GF-D8 (cell line): Measurements from ENCODE around the gene CD34.

Experiments used
- DNase-seq: peaks from one replicate; lab custom pipeline; 2025; lab: John Stamatoyannopoulos, UW

The CD34 gene

GRCh38 chr1:207853372-207853757, 57.6 kb downstream of the CD34 start:
- DNase-seq: no peak

- DNase-seq: no peak
Observed at GRCh38 chr1:207852576-207853371, 58.2 kb downstream of the CD34 start.

- no peak for DNase-seq
Observed at GRCh38 chr1:207851696-207852095, 59.2 kb downstream of the CD34 start.

GRCh38 chr1:207850621-207851407, 60.1 kb downstream of the CD34 start:
- no peak for DNase-seq

GRCh38 chr1:207849646-207850045, 61.3 kb downstream of the CD34 start:
- DNase-seq: no peak

GRCh38 chr1:207849016-207849415, 61.9 kb downstream of the CD34 start:
- no peak for DNase-seq

- DNase-seq: peak; percentile 84
Observed at GRCh38 chr1:207848234-207848633, 62.7 kb downstream of the CD34 start.

GRCh38 chr1:207847116-207847515, 63.8 kb downstream of the CD34 start:
- no peak for DNase-seq

GRCh38 chr1:207845109-207845508, 65.8 kb downstream of the CD34 start:
- no peak for DNase-seq

- DNase-seq: peak; percentile 90
Observed at GRCh38 chr1:207844371-207844770, 66.6 kb downstream of the CD34 start.

GRCh38 chr1:207842506-207842905, 68.4 kb downstream of the CD34 start:
- no peak for DNase-seq

- DNase-seq: no peak
Observed at GRCh38 chr1:207841901-207842300, 69.0 kb downstream of the CD34 start.

GRCh38 chr1:207841293-207841692, 69.6 kb downstream of the CD34 start:
- no peak for DNase-seq

GRCh38 chr1:207840380-207840779, 70.5 kb downstream of the CD34 start:
- no peak for DNase-seq

GRCh38 chr1:207839083-207839413, 71.9 kb downstream of the CD34 start:
- no peak for DNase-seq

GRCh38 chr1:207838156-207839082, 72.5 kb downstream of the CD34 start:
- no peak for DNase-seq

- DNase-seq: no peak
Observed at GRCh38 chr1:207837673-207838072, 73.3 kb downstream of the CD34 start.

GRCh38 chr1:207836591-207837347, 74.2 kb downstream of the CD34 start:
- DNase-seq: no peak

GRCh38 chr1:207835958-207836357, 75.0 kb downstream of the CD34 start:
- no peak for DNase-seq

- DNase-seq: no peak
Observed at GRCh38 chr1:207833956-207834660, 76.8 kb downstream of the CD34 start.

GRCh38 chr1:207833381-207833780, 77.5 kb downstream of the CD34 start:
- DNase-seq: peak; percentile 59
